ENCODE data around the gene PCDHA10. TPM values are rescaled to one million over a fixed set of nuclear protein-coding genes. Genes with fewer than 3 reads are reported as not detected.
"Not testable (repeated sequence)": the region's sequence is repeated elsewhere in the genome, so short reads cannot be mapped to it uniquely, and the experiment has no call there.

PCDHA10 gene
- total RNA-seq, 1 experiment from 2014 or later: 10.8 TPM

DNA sequence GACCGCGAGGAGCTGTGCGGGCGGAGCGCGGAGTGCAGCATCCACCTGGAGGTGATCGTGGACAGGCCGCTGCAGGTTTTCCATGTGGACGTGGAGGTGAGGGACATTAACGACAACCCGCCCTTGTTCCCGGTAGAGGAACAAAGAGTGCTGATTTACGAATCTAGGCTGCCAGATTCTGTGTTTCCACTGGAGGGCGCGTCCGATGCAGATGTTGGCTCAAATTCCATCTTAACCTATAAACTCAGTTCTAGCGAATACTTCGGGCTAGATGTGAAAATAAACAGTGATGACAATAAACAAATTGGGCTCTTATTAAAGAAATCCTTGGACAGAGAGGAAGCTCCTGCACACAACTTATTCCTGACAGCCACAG lies 27.3 kb upstream of the PCDHA10 start:
- H3K27me3 Mint-ChIP-seq (ENCODE audit: low read depth): no peaks in the 10 kb centered on the region
- TF ChIP-seq ZNF232 (CRISPR knock-in tag; IDR thresholded peaks at IDR 0.05) (no peak), EMX1 (CRISPR knock-in tag; IDR thresholded peaks at IDR 0.05) (no peak), SP1 (CRISPR knock-in tag; conservative IDR thresholded peaks at IDR 0.05) (no peak), ELF4 (CRISPR knock-in tag; IDR thresholded peaks at IDR 0.05; ENCODE audit: low read depth) (no peak), GRHL2 (CRISPR knock-in tag; IDR thresholded peaks at IDR 0.05; ENCODE audit: insufficient replicate concordance, severe bottlenecking) (no peak), JAZF1 (CRISPR knock-in tag; IDR thresholded peaks at IDR 0.05) (no peak), ZNF219 (CRISPR knock-in tag; IDR thresholded peaks at IDR 0.05; ENCODE audit: borderline replicate concordance) (no peak)
- TF ChIP-seq, protein P1, sequence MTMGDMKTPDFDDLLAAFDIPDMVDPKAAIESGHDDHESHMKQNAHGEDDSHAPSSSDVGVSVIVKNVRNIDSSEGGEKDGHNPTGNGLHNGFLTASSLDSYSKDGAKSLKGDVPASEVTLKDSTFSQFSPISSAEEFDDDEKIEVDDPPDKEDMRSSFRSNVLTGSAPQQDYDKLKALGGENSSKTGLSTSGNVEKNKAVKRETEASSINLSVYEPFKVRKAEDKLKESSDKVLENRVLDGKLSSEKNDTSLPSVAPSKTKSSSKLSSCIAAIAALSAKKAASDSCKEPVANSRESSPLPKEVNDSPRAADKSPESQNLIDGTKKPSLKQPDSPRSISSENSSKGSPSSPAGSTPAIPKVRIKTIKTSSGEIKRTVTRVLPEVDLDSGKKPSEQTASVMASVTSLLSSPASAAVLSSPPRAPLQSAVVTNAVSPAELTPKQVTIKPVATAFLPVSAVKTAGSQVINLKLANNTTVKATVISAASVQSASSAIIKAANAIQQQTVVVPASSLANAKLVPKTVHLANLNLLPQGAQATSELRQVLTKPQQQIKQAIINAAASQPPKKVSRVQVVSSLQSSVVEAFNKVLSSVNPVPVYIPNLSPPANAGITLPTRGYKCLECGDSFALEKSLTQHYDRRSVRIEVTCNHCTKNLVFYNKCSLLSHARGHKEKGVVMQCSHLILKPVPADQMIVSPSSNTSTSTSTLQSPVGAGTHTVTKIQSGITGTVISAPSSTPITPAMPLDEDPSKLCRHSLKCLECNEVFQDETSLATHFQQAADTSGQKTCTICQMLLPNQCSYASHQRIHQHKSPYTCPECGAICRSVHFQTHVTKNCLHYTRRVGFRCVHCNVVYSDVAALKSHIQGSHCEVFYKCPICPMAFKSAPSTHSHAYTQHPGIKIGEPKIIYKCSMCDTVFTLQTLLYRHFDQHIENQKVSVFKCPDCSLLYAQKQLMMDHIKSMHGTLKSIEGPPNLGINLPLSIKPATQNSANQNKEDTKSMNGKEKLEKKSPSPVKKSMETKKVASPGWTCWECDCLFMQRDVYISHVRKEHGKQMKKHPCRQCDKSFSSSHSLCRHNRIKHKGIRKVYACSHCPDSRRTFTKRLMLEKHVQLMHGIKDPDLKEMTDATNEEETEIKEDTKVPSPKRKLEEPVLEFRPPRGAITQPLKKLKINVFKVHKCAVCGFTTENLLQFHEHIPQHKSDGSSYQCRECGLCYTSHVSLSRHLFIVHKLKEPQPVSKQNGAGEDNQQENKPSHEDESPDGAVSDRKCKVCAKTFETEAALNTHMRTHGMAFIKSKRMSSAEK (CRISPR knock-in tag; IDR thresholded peaks at IDR 0.05; ENCODE audit: borderline replicate concordance): no peak
- TF ChIP-seq, protein P2, sequence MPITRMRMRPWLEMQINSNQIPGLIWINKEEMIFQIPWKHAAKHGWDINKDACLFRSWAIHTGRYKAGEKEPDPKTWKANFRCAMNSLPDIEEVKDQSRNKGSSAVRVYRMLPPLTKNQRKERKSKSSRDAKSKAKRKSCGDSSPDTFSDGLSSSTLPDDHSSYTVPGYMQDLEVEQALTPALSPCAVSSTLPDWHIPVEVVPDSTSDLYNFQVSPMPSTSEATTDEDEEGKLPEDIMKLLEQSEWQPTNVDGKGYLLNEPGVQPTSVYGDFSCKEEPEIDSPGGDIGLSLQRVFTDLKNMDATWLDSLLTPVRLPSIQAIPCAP (CRISPR knock-in tag; IDR thresholded peaks at IDR 0.05): no peak
- H3K4me1 Mint-ChIP-seq: peaks cover 4% of the 10 kb centered on the region; the same call in 1 of the 2 replicates
- ATAC-seq (peak; percentile 77), DNase-seq (ENCODE audit: low spot score) (no peak)
- ChIA-PET POLR2A (no interaction called here), CTCF (interaction anchor here (0.6 to 3.6 kb wide), 12 partner anchors 13 to 299 kb away, joined by 3 to 32 read pairs (median 4); partner anchors contain the start of genes PCDHA1, PCDHA10, PCDHA2 and PCDHA4)
- no peak overlapping the region for H3K27ac Mint-ChIP-seq
- 0 out of 2 replicates have a peak, but pooled peaks cover 3% of the 10 kb centered on the region for H3K9me3 Mint-ChIP-seq
- H3K36me3 Mint-ChIP-seq: peaks cover 14% of the 10 kb centered on the region
- peak overlapping the region; percentile 74 for H3K4me3 Mint-ChIP-seq

DNA sequence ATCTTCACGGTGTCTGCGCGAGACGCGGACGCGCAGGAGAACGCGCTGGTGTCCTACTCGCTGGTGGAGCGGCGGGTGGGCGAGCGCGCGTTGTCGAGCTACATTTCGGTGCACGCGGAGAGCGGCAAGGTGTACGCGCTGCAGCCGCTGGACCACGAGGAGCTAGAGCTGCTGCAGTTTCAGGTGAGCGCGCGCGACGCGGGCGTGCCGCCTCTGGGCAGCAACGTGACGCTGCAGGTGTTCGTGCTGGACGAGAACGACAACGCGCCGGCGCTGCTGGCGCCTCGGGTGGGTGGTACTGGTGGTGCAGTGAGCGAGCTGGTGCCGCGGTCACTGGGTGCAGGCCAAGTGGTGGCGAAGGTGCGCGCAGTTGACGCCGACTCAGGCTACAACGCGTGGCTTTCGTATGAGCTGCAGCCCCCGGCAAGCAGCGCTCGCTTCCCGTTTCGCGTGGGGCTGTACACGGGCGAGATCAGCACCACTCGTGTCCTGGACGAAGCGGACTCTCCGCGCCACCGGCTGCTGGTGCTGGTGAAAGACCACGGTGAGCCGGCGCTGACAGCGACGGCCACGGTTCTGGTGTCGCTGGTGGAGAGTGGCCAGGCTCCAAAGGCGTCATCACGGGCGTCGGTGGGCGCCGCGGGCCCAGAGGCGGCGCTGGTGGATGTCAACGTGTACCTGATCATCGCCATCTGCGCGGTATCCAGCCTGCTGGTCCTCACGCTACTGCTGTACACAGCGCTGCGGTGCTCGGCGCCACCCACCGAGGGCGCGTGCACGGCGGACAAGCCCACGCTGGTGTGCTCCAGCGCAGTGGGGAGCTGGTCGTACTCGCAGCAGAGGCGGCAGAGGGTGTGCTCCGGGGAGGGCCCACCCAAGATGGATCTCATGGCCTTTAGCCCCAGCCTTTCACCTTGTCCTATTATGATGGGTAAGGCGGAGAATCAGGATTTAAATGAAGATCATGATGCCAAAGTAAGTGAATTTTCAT lies 25.9 kb upstream of the PCDHA10 start:
- H3K9me3 Mint-ChIP-seq; H3K4me1 Mint-ChIP-seq; DNase-seq (ENCODE audit: low spot score); H3K27ac Mint-ChIP-seq; H3K4me3 Mint-ChIP-seq; H3K27me3 Mint-ChIP-seq (ENCODE audit: low read depth); ATAC-seq; POLR2A ChIA-PET: not testable (repeated sequence)
- H3K36me3 Mint-ChIP-seq: peaks cover 21% of the 10 kb centered on the region
- CTCF ChIA-PET: interaction anchor here (1.1 to 3.6 kb wide), 3 partner anchors 12 to 44 kb away, joined by 3 to 24 read pairs (median 15); partner anchors contain the start of genes PCDHA1, PCDHA4 and PCDHA8

DNA sequence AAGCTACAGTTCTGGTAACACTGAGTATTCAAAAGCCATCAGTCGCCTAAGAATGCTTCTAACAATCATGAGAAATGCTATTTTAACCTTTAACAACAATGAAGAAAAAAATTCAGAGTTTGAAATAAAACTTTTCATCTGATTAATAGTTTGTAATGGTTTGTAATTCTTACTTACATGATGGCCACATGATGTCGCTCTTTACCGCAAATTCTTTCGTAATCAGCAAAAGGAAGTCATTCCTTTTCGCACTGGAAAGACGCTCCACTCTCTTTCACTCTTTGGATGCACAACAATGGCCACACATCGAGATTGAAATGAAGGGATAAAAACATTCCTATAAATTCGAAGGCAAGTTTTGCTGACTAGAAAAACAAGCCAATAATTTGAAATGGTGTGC lies 21.7 kb upstream of the PCDHA10 start, which contains the start of gene PCDHA7:
TSS of gene PCDHA7 (plus strand) at position 277 of the 400 bp plus-strand sequence. CDS start at position 392, 115 bp downstream.
- CTCF ChIA-PET: interaction anchor here (0.7 to 2.0 kb wide), 6 partner anchors 11 to 48 kb away, joined by 3 to 7 read pairs (median 4); partner anchors contain the start of genes PCDHA1 and PCDHA10
- peaks cover 27% of the 10 kb centered on the region for H3K36me3 Mint-ChIP-seq
- H3K27me3 Mint-ChIP-seq (ENCODE audit: low read depth): no peaks in the 10 kb centered on the region
- H3K27ac Mint-ChIP-seq: peak within 1 kb of the TSS; percentile 93
- DNase-seq (ENCODE audit: low spot score): no peak
- H3K9me3 Mint-ChIP-seq: peaks cover 5% of the 10 kb centered on the region; the same call in 1 of the 2 replicates
- ATAC-seq: no peak
- peak within 1 kb of the TSS; percentile 87 for H3K4me3 Mint-ChIP-seq
- no peaks in the 10 kb centered on the region for H3K4me1 Mint-ChIP-seq
- POLR2A ChIA-PET: no interaction called here
- TF ChIP-seq ETV6 (CRISPR knock-in tag; IDR thresholded peaks at IDR 0.05) (no peak), IRF2 (CRISPR knock-in tag; IDR thresholded peaks at IDR 0.05; ENCODE audit: borderline replicate concordance, low read depth) (no peak), ATF1 (CRISPR knock-in tag; IDR thresholded peaks at IDR 0.05) (no peak), NFE2L1 (CRISPR knock-in tag; IDR thresholded peaks at IDR 0.05) (no peak), ZNF423 (CRISPR knock-in tag; IDR thresholded peaks at IDR 0.05) (no peak)
- TF ChIP-seq, protein P3, sequence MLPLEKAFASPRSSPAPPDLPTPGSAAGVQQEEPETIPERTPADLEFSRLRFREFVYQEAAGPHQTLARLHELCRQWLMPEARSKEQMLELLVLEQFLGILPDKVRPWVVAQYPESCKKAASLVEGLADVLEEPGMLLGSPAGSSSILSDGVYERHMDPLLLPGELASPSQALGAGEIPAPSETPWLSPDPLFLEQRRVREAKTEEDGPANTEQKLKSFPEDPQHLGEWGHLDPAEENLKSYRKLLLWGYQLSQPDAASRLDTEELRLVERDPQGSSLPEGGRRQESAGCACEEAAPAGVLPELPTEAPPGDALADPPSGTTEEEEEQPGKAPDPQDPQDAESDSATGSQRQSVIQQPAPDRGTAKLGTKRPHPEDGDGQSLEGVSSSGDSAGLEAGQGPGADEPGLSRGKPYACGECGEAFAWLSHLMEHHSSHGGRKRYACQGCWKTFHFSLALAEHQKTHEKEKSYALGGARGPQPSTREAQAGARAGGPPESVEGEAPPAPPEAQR (CRISPR knock-in tag; IDR thresholded peaks at IDR 0.05): no peak
- TF ChIP-seq, protein P4, sequence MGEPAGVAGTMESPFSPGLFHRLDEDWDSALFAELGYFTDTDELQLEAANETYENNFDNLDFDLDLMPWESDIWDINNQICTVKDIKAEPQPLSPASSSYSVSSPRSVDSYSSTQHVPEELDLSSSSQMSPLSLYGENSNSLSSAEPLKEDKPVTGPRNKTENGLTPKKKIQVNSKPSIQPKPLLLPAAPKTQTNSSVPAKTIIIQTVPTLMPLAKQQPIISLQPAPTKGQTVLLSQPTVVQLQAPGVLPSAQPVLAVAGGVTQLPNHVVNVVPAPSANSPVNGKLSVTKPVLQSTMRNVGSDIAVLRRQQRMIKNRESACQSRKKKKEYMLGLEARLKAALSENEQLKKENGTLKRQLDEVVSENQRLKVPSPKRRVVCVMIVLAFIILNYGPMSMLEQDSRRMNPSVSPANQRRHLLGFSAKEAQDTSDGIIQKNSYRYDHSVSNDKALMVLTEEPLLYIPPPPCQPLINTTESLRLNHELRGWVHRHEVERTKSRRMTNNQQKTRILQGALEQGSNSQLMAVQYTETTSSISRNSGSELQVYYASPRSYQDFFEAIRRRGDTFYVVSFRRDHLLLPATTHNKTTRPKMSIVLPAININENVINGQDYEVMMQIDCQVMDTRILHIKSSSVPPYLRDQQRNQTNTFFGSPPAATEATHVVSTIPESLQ (CRISPR knock-in tag; IDR thresholded peaks at IDR 0.05): no peak
- TF ChIP-seq, protein P5, sequence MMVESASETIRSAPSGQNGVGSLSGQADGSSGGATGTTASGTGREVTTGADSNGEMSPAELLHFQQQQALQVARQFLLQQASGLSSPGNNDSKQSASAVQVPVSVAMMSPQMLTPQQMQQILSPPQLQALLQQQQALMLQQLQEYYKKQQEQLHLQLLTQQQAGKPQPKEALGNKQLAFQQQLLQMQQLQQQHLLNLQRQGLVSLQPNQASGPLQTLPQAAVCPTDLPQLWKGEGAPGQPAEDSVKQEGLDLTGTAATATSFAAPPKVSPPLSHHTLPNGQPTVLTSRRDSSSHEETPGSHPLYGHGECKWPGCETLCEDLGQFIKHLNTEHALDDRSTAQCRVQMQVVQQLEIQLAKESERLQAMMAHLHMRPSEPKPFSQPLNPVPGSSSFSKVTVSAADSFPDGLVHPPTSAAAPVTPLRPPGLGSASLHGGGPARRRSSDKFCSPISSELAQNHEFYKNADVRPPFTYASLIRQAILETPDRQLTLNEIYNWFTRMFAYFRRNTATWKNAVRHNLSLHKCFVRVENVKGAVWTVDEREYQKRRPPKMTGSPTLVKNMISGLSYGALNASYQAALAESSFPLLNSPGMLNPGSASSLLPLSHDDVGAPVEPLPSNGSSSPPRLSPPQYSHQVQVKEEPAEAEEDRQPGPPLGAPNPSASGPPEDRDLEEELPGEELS (CRISPR knock-in tag; IDR thresholded peaks at IDR 0.05): no peak
- TF ChIP-seq, protein P6, sequence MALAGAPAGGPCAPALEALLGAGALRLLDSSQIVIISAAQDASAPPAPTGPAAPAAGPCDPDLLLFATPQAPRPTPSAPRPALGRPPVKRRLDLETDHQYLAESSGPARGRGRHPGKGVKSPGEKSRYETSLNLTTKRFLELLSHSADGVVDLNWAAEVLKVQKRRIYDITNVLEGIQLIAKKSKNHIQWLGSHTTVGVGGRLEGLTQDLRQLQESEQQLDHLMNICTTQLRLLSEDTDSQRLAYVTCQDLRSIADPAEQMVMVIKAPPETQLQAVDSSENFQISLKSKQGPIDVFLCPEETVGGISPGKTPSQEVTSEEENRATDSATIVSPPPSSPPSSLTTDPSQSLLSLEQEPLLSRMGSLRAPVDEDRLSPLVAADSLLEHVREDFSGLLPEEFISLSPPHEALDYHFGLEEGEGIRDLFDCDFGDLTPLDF (CRISPR knock-in tag; IDR thresholded peaks at IDR 0.05): no peak

Data from WTC11 (cell line).